Gastroesophageal sphincter (tissue), 3 donors: ENCODE results near the gene DISP2.

ENCODE experiments used
- EP300 ChIP-seq: sonication (generic); formaldehyde crosslinking; IDR thresholded peaks from one replicate; pipeline ENCODE4 v1.6.1; 2017; ENCODE audit warnings: antibody characterized with exemption, mild to moderate bottlenecking
- POLR2A ChIP-seq, 2 donors: fragments of 450-650 bp; IDR thresholded peaks; one replicate each; pipeline ENCODE4 v1.6.1; 2017; ENCODE audit warnings: antibody characterized with exemption in 2 of 2, mild to moderate bottlenecking in 2 of 2, moderate library complexity in 1 of 2
- POLR2AphosphoS5 ChIP-seq: sonication (generic); formaldehyde crosslinking; IDR thresholded peaks from one replicate; pipeline ENCODE4 v1.6.1; 2017; ENCODE audit warnings: antibody characterized with exemption
- TF ChIP-seq, protein P1 (sequence below), 4 experiments: fragments of 200-600 bp in 2 of 4; fragments of 450-650 bp in 2 of 4; sonication (generic) in 1 of 4; IDR thresholded peaks; one replicate each; pipeline ENCODE4 v1.5.1; 2017 to 2019; ENCODE audit warnings: antibody characterized with exemption in 4 of 4, mild to moderate bottlenecking in 2 of 4, moderate library complexity in 2 of 4

DNA sequence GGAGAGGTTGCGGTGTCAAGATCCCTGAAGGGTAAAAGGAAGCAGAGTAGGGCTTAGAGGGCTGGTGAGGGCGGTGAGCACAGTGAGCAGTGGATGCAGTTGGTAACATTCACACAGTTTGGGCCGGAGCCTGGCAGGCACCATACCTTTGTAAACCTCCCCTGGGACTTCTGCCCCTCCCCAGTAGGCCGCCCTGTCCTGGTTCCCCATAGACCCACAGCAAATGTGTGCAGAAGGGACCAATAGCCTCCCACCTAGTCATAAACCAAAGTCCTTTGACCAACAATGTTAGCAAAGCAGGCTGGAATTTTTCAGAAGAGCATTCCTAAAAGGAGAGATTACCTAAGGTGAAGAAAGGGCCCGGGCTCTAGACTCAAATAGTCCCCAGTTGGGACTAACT is 8.9 kb upstream of the DISP2 start:
- TF ChIP-seq, protein P1, sequence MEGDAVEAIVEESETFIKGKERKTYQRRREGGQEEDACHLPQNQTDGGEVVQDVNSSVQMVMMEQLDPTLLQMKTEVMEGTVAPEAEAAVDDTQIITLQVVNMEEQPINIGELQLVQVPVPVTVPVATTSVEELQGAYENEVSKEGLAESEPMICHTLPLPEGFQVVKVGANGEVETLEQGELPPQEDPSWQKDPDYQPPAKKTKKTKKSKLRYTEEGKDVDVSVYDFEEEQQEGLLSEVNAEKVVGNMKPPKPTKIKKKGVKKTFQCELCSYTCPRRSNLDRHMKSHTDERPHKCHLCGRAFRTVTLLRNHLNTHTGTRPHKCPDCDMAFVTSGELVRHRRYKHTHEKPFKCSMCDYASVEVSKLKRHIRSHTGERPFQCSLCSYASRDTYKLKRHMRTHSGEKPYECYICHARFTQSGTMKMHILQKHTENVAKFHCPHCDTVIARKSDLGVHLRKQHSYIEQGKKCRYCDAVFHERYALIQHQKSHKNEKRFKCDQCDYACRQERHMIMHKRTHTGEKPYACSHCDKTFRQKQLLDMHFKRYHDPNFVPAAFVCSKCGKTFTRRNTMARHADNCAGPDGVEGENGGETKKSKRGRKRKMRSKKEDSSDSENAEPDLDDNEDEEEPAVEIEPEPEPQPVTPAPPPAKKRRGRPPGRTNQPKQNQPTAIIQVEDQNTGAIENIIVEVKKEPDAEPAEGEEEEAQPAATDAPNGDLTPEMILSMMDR (IDR thresholded peaks at IDR 0.05) = no peak
- TF ChIP-seq POLR2A (IDR thresholded peaks at IDR 0.05) (no peak), POLR2AphosphoS5 (no peak), EP300 (no peak)
